T-cell (primary cell): ENCODE measurements around the gene ZCRB1. TPM values are rescaled to one million over a fixed set of nuclear protein-coding genes. Genes with fewer than 3 reads are reported as not detected.

Experiments
- ATAC-seq, 4 experiments: fragments of 200-7000 bp in 3 of 4; fragments of 150-1000 bp in 1 of 4; cut with Tn5 transposase; replicated peaks in 1 of 4; 1 replicate in 3 of 4; 2 replicates in 1 of 4; pipeline ENCODE4 v1.10.0; 2021; ENCODE audit warnings: moderate library complexity in 3 of 4, mild to moderate bottlenecking in 2 of 4, moderate number of reproducible peaks in 1 of 4
- CTCF ChIA-PET, 2 donors: fragments of 300-600 bp; sonication (Branson Sonifier 250); formaldehyde crosslinking; loops; one replicate each; lab custom pipeline; 2022; ENCODE audit warnings: antibody characterized with exemption in 2 of 2; lab: Charles Lee
- POLR2A ChIA-PET, 2 donors: fragments of 300-600 bp; sonication (Branson Sonifier 250); formaldehyde crosslinking; loops; one replicate each; lab custom pipeline; 2022; ENCODE audit warnings: antibody characterized with exemption in 2 of 2; lab: Charles Lee
- DNase-seq, 35 experiments: peaks; one replicate each; pipeline versions ENCODE4 v3.0.0 to v3.0.0-alpha.2; 2013 to 2023
- H3K27ac ChIP-seq: one replicate; pipeline ENCODE4 v1.5.1; 2013; ENCODE audit warnings: low read length
- H3K27me3 ChIP-seq, 2 experiments: replicated peaks in 1 of 2; 1 replicate in 1 of 2; 2 replicates in 1 of 2; pipeline versions ENCODE4 v1.6.1 to v1.7.0; 2013; ENCODE audit warnings: low read length in 1 of 2, mixed read lengths in 1 of 2; ENCODE audit not compliant: control insufficient read depth in 2 of 2, insufficient read depth in 2 of 2; ENCODE audit errors: extremely low read depth in 1 of 2
- H3K36me3 ChIP-seq, 2 donors: 1 replicate in 1 of 2; 2 replicates in 1 of 2; pipeline versions ENCODE4 v1.6.1 to v1.7.0; 2013; ENCODE audit warnings: low read length in 1 of 2; ENCODE audit not compliant: control insufficient read depth in 2 of 2, insufficient read depth in 1 of 2; ENCODE audit errors: extremely low read depth in 1 of 2
- H3K4me1 ChIP-seq, 2 experiments: 1 replicate in 1 of 2; 2 replicates in 1 of 2; pipeline versions ENCODE4 v1.6.1 to v1.7.0; 2013; ENCODE audit warnings: low read length in 2 of 2, mixed read lengths in 1 of 2; ENCODE audit not compliant: insufficient read depth in 2 of 2, control insufficient read depth in 1 of 2; ENCODE audit errors: extremely low read depth in 1 of 2
- H3K4me3 ChIP-seq, 2 donors: 1 replicate in 1 of 2; 2 replicates in 1 of 2; pipeline versions ENCODE4 v1.5.1 to v1.7.0; 2013; ENCODE audit warnings: mild to moderate bottlenecking in 2 of 2, low read length in 1 of 2, moderate library complexity in 1 of 2; ENCODE audit not compliant: control insufficient read depth in 1 of 2; ENCODE audit errors: extremely low read depth in 1 of 2
- H3K9me3 ChIP-seq: 2 replicates; pipeline ENCODE4 v1.7.0; 2013
- H3K27ac Mint-ChIP-seq, 2 donors: one replicate each; pipeline ENCODE4 v1.8.0; 2020 to 2021; ENCODE audit warnings: mild to moderate bottlenecking in 2 of 2, mixed read lengths in 2 of 2
- H3K27me3 Mint-ChIP-seq, 2 donors: one replicate each; pipeline ENCODE4 v1.8.0; 2021 to 2022; ENCODE audit warnings: mixed read lengths in 2 of 2
- H3K36me3 Mint-ChIP-seq: one replicate; pipeline ENCODE4 v1.8.0; 2021; ENCODE audit warnings: mixed read lengths
- H3K4me1 Mint-ChIP-seq, 3 donors: one replicate each; pipeline ENCODE4 v1.8.0; 2020 to 2022; ENCODE audit warnings: mixed read lengths in 3 of 3, mild to moderate bottlenecking in 1 of 3
- H3K4me3 Mint-ChIP-seq, 3 donors: one replicate each; pipeline ENCODE4 v1.8.0; 2020 to 2022; ENCODE audit warnings: mild to moderate bottlenecking in 3 of 3, mixed read lengths in 3 of 3, moderate library complexity in 3 of 3
- H3K9me3 Mint-ChIP-seq, 3 donors: one replicate each; pipeline ENCODE4 v1.8.0; 2020 to 2022; ENCODE audit warnings: mixed read lengths in 3 of 3
- WGBS: methylation state at CpG from one replicate; pipeline ENCODE4 v1.1.5; 2013; ENCODE audit warnings: missing lambda C conversion rate; ENCODE audit not compliant: insufficient coverage; 5-methylcytosine and 5-hydroxymethylcytosine counted together
- total RNA-seq, 35 experiments: library from RNA in 6 of 35; stranded (reverse) in 6 of 35; fragments of 120-200 nt in 1 of 35; gene quantifications; one replicate each; pipeline versions ENCODE4 v1.2.1 to v1.2.4 and lab custom pipeline; 2013 to 2026

The ZCRB1 gene
- total RNA-seq, 5 donors from 2014 or later (not counting 1 experiment from before 2014, with no cell fraction given), result 24.5 to 36.0 (median 29.4) TPM

DNA sequence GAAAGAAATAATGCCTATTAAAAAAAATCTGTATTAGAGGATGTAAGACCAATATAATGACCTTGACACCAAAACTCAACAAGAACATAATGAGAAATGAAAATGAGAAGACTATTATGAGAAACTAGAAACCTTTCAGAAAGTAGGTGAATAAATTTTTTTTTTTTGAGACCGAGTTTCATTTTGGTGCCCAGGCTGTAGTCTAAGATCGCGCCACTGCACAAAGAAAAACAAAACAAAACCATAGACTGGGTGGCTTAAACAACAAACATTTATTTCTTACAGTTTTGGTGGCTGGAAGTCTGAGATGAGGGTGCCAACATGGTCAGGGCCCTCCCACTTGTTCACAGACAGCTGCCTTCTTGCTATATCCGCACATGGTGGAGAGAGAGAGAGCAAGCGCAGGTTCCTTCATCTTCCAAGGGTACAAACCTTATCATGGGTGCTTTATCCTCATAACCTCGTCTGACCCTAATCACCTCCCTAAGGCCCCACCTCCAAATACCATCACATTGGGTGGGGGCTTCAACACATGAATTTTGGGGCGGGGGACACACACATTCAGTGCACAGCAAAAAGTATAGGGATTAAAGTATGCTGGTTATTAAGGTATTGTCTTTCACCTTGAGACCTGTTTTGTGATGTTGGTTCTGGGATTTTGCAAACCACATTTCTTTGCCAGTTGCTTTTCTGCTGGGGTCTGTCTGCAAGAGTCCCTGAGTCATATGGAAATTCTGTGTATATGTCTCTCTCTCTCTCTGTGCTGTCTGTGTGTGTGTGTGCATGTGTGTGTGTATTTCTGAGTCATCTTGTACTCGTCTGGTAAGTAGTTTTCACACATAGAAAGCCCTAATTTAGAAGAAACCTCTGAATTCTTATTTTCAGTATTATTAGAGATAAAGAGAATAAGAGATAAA, 26.2 kb downstream of the ZCRB1 start:
- peak in 6 of 35 experiments; percentile 4 to 24 (median 14) for DNase-seq
- H3K36me3 ChIP-seq, result no peaks in the 10 kb centered on the region
- Mint-ChIP-seq H3K4me3 (peak overlapping the region in 1 of 3 donors; percentile 58), H3K4me1 (peaks cover 0 to 15% (median 8%) of the 10 kb centered on the region in 3 donors), H3K36me3 (no peaks in the 10 kb centered on the region), H3K9me3 (no peaks in the 10 kb centered on the region), H3K27me3 (no peaks in the 10 kb centered on the region), H3K27ac (peak overlapping the region in 1 of 2 donors; percentile 50)
- no peak overlapping the region for H3K4me3 ChIP-seq
- no peaks in the 10 kb centered on the region for H3K9me3 ChIP-seq
- no peaks in the 10 kb centered on the region for H3K27me3 ChIP-seq
- ChIA-PET CTCF (interaction anchor here in 1 of 2 donors (0.6 to 0.7 kb wide), 2 partner anchors 725 to 1561 kb away, joined by 8 to 12 read pairs; no protein-coding TSS in a partner anchor), POLR2A (interaction anchor here (0.6 kb wide), 3 partner anchors 44 to 70 kb away, joined by 3 to 6 read pairs (median 4); no protein-coding TSS in a partner anchor)
- H3K4me1 ChIP-seq, result peaks cover 0 to 2% of the 10 kb centered on the region in 2 experiments
- ATAC-seq, result peak in 2 of 4 experiments; percentile 24 to 42
- H3K27ac ChIP-seq, result no peak overlapping the region
- WGBS, result no CpG with 5 or more reads among the region's 8 CpGs

DNA sequence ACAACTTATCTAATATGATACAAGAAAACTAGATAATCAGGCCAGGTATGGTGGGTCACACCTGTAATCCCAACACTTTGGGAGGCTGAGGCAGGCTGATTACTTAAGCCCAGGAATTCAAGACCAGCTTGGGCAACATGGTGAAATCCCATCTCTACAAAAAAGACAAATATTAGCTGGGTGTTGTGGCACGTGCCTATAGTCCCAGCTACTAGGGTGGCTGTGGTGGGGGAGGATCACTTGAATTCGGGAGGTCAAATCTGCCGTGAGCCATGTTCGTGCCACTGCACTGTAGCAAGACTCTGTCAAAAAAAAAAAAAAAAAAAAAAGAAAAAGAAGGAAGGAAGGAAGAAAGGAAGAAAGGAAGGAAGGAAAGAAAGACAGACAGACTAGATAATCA, 27.0 kb downstream of the ZCRB1 start:
- no CpG with 5 or more reads among the region's 4 CpGs for WGBS
- Mint-ChIP-seq H3K4me1 (peaks cover 0 to 15% (median 8%) of the 10 kb centered on the region in 3 donors), H3K9me3 (no peaks in the 10 kb centered on the region), H3K27me3 (no peaks in the 10 kb centered on the region), H3K4me3 (no peak overlapping the region), H3K27ac (no peak overlapping the region), H3K36me3 (no peaks in the 10 kb centered on the region)
- CTCF ChIA-PET, result interaction anchor here in 1 of 2 donors (0.6 to 0.7 kb wide), 2 partner anchors 724 to 1562 kb away, joined by 8 to 12 read pairs; no protein-coding TSS in a partner anchor
- Histone ChIP-seq H3K4me3 (no peak overlapping the region), H3K4me1 (peaks cover 0 to 2% of the 10 kb centered on the region in 2 experiments), H3K27me3 (no peaks in the 10 kb centered on the region), H3K27ac (no peak overlapping the region), H3K36me3 (no peaks in the 10 kb centered on the region), H3K9me3 (no peaks in the 10 kb centered on the region)
- DNase-seq (no peak), ATAC-seq (no peak)
- POLR2A ChIA-PET, result interaction anchor here (0.6 kb wide), 2 partner anchors 45 to 69 kb away, joined by 4 to 6 read pairs; no protein-coding TSS in a partner anchor

DNA sequence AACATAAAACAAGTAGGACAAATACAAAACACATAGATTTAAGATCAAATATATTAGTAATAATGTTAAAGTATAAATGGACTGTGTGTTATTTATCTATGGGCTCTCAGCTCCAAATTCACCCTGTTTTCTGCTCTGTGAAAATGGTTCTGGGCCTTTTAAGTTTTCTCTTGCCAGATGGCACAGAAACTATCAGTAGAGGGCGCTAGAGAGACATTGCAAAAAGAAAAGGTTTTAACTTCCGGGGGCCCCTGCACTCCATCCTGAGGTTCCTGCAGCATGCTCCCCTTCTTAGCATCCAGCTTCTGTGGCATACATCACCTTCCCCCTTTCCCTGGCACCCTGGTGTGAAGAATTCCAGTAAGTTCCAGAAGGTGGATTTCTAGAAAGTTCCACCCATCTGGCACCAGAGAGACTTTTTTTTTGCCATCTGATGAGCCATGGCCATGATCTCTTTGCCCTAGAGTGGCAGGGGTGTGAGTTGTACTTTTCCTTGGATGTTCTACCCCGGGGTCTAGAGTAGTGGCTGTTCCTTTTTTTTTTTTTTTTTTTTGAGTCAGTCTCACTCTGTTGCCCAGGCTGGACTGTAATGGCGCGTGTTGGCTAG, 29.3 kb downstream of the ZCRB1 start:
- DNase-seq (peak in 1 of 35 experiments; percentile 35), ATAC-seq (no peak)
- no peak overlapping the region for H3K27ac ChIP-seq
- no peaks in the 10 kb centered on the region for H3K27me3 ChIP-seq
- no peak overlapping the region for H3K4me3 Mint-ChIP-seq
- ChIA-PET CTCF (interaction anchor here in 1 of 2 donors (0.6 kb wide), 1 partner anchor 275 kb away, joined by 5 read pairs; no protein-coding TSS in a partner anchor), POLR2A (no interaction called here)
- H3K36me3 ChIP-seq, result no peaks in the 10 kb centered on the region
- no peak overlapping the region for H3K4me3 ChIP-seq
- no peak overlapping the region for H3K27ac Mint-ChIP-seq
- H3K4me1 ChIP-seq, result peaks cover 0 to 2% of the 10 kb centered on the region in 2 experiments
- H3K4me1 Mint-ChIP-seq, result peaks cover 0 to 15% (median 8%) of the 10 kb centered on the region in 3 donors
- WGBS, result 83% methylated on average over 2 of the region's 5 CpGs
- H3K27me3 Mint-ChIP-seq, result no peaks in the 10 kb centered on the region
- no peaks in the 10 kb centered on the region for H3K9me3 ChIP-seq
- no peaks in the 10 kb centered on the region for H3K36me3 Mint-ChIP-seq
- H3K9me3 Mint-ChIP-seq, result no peaks in the 10 kb centered on the region

DNA sequence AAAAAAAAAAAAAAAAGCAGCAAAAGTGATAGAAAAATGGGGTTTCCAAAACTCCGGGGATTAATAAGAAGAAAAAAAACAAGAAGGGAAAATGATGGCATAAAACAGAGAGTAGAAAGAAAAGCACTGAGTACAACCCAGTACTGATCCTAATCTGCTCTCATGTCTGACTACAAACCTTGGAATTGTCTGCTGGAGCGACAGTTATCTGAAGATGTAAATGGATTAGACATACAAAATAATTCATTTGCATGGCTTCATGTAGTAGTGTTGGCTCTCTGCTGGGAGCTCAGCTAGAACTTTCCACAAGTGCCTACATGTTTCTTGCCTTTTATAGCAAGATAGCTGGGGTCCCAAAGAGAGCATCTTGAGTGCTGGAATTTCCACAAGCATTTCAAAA, 34.2 kb downstream of the ZCRB1 start:
- H3K4me1 Mint-ChIP-seq, result no peaks in the 10 kb centered on the region
- CTCF ChIA-PET, result no interaction called here
- H3K4me3 Mint-ChIP-seq, result no peak overlapping the region
- no peak for DNase-seq
- H3K27ac Mint-ChIP-seq, result no peak overlapping the region
- no peaks in the 10 kb centered on the region for H3K36me3 ChIP-seq
- H3K27me3 Mint-ChIP-seq, result peaks cover 7 to 15% of the 10 kb centered on the region in 2 donors
- WGBS, result no CpG with 5 or more reads among the region's 2 CpGs
- no peak overlapping the region for H3K27ac ChIP-seq
- no peaks in the 10 kb centered on the region for H3K9me3 Mint-ChIP-seq
- H3K27me3 ChIP-seq, result peaks cover 0 to 16% of the 10 kb centered on the region in 2 experiments
- POLR2A ChIA-PET, result interaction anchor here in 1 of 2 donors (0.7 kb wide), 1 partner anchor 383 kb away, joined by 3 read pairs; no protein-coding TSS in a partner anchor
- no peaks in the 10 kb centered on the region for H3K9me3 ChIP-seq
- ATAC-seq, result no peak
- no peaks in the 10 kb centered on the region for H3K36me3 Mint-ChIP-seq
- H3K4me3 ChIP-seq, result no peak overlapping the region
- no peaks in the 10 kb centered on the region for H3K4me1 ChIP-seq

DNA sequence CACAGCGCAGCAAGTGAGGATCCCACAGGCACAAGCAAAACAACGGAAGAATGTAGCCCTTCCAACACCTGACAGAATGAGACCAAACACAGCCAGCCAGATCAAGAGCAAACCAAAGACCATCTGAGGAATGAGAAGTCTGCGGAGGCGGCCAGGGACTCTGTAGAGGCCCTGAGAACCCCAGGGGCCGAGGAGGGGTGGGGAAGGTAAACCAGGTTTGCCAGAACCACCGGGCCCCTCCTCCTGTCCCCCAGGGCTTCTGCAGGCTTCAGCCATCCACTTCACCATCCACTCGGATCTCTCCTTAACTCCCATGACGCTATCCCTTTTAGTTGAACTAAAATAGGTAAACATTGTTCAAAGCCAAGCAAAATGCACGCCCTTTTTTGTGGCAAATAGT, 37.4 kb downstream of the ZCRB1 start:
- H3K27me3 ChIP-seq, result peaks cover 0 to 16% of the 10 kb centered on the region in 2 experiments
- H3K4me3 ChIP-seq, result no peak overlapping the region
- H3K27ac ChIP-seq, result no peak overlapping the region
- H3K9me3 Mint-ChIP-seq, result no peaks in the 10 kb centered on the region
- ATAC-seq, result no peak
- WGBS, result no CpG with 5 or more reads among the region's 9 CpGs
- no peaks in the 10 kb centered on the region for H3K36me3 ChIP-seq
- POLR2A ChIA-PET, result no interaction called here
- H3K4me1 ChIP-seq, result peaks cover 0 to 2% of the 10 kb centered on the region in 2 experiments
- H3K36me3 Mint-ChIP-seq, result no peaks in the 10 kb centered on the region
- H3K4me3 Mint-ChIP-seq, result no peak overlapping the region
- no peaks in the 10 kb centered on the region for H3K9me3 ChIP-seq
- no peak for DNase-seq
- no peak overlapping the region for H3K27ac Mint-ChIP-seq
- peaks cover 3 to 5% (median 4%) of the 10 kb centered on the region in 3 donors for H3K4me1 Mint-ChIP-seq
- peaks cover 7 to 15% of the 10 kb centered on the region in 2 donors for H3K27me3 Mint-ChIP-seq
- CTCF ChIA-PET, result no interaction called here

DNA sequence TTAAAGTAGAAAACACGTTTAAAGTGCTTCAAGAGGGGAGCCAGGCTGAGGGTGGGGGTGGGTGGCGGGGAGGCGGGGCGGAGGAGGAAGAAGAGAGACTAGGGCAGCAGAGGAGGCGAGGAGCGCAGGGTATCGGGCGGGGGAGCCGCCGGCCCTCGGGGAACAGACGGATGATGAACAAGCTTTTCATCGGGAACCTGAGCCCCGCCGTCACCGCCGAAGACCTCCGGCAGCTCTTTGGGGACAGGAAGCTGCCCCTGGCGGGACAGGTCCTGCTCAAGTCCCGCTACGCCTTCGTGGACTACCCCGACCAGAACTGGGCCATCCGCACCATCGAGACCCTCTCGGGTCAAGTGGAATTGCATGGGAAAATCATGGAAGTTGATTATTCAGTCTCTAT, 39.2 kb downstream of the ZCRB1 start:
- Mint-ChIP-seq H3K36me3 (no peaks in the 10 kb centered on the region), H3K9me3 (no peaks in the 10 kb centered on the region), H3K27ac (no peak overlapping the region), H3K4me3 (no peak overlapping the region), H3K4me1 (peaks cover 3 to 5% (median 4%) of the 10 kb centered on the region in 3 donors), H3K27me3 (peaks cover 7 to 15% of the 10 kb centered on the region in 2 donors)
- Histone ChIP-seq H3K9me3 (no peaks in the 10 kb centered on the region), H3K4me1 (peaks cover 0 to 2% of the 10 kb centered on the region in 2 experiments), H3K27ac (no peak overlapping the region), H3K27me3 (peaks cover 0 to 18% of the 10 kb centered on the region in 2 experiments), H3K4me3 (no peak overlapping the region), H3K36me3 (no peaks in the 10 kb centered on the region)
- WGBS, result 95% methylated on average over 13 of the region's 26 CpGs
- ChIA-PET CTCF (no interaction called here), POLR2A (no interaction called here)
- ATAC-seq (no peak), DNase-seq (no peak)
